Measurements from ENCODE around the gene MAGI2. TPM values are rescaled to one million over a fixed set of nuclear protein-coding genes. Genes with fewer than 3 reads are reported as not detected.

The MAGI2 gene
- total RNA-seq, 1 donor from 2014 or later = 0.40 TPM

- peak in 1 of 2 donors; percentile 5 for DNase-seq (ENCODE audit: low read depth in 2 of 2)
Measured at GRCh38 chr7:78165454-78165853, 1288.0 kb downstream of the MAGI2 start.

DNA sequence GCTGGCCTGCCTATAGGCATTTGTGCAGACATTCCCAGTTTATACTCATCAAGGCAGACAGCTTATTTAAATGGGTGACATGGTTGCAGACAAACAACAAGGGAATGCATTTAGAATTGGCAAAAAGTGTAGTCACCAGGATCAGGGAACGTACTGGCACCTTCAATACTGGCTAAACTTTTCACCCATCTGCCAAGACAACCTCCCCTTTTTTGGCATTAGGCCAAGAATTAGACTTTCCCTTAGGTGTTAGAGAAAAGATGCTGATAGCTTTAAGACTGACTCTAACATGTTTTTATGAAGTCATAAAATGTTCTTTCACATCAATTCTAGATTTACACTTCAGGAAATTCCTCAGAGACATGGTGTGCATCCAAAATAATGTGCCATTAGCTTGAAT lies 1289.0 kb downstream of the MAGI2 start:
- no peak for DNase-seq (ENCODE audit: low read depth in 2 of 2)

DNA sequence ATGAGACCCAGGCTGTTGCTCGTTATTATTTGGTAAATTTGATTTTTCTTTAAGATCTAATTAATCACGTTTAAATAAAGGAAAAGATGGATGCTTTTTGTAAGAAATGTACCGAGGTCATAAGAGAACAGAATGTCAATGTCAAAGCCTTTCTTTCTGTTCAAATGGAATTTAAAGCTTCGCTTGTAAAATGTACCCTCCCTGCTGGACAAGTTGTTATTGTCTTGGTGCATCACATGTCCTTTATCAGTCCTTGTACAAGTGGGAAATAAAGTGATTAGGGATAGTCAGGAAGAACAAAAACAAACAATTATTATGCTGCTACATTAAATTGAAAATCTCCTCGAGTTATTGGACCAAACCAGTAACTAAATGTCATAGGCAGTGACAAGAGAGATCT lies 1291.7 kb downstream of the MAGI2 start:
- DNase-seq (ENCODE audit: low read depth in 2 of 2) = no peak

- no peak for DNase-seq (ENCODE audit: low read depth in 2 of 2)
Measured at GRCh38 chr7:78159545-78159944, 1293.9 kb downstream of the MAGI2 start.

DNA sequence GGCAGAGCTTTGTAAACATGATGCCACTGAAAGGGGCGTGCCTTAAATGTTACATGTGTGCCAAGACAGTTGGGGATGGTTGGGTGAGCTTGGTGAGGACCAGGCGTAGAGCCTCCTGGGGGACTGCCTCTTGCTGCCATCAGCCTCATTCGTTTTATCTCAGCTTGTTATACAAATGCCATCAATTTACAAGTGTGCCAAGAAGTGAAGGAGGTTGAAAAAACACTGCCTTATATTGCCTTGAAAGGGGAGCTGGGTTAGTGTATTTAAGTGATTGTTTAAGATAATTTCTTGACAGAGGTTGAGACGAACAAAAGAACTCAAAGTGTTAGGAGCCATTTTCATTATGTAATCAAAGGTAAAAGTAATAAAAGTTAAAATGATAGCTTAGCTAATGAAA lies 1300.2 kb downstream of the MAGI2 start:
- no peak for DNase-seq (ENCODE audit: low read depth in 2 of 2)

- DNase-seq (ENCODE audit: low read depth in 2 of 2) = no peak
Measured at GRCh38 chr7:78151229-78151628, 1302.2 kb downstream of the MAGI2 start.

GRCh38 chr7:78149787-78150186 lies 1303.7 kb downstream of the MAGI2 start:
- no peak for DNase-seq (ENCODE audit: low read depth in 2 of 2)

GRCh38 chr7:78148166-78148894 lies 1305.1 kb downstream of the MAGI2 start:
- no peak for DNase-seq (ENCODE audit: low read depth in 2 of 2)

- no peak for DNase-seq (ENCODE audit: low read depth in 2 of 2)
Measured at GRCh38 chr7:78146546-78146945, 1306.9 kb downstream of the MAGI2 start.

GRCh38 chr7:78143661-78144060 lies 1309.8 kb downstream of the MAGI2 start:
- no peak for DNase-seq (ENCODE audit: low read depth in 2 of 2)

- no peak for DNase-seq (ENCODE audit: low read depth in 2 of 2)
Measured at GRCh38 chr7:78141522-78142281, 1311.8 kb downstream of the MAGI2 start.

DNA sequence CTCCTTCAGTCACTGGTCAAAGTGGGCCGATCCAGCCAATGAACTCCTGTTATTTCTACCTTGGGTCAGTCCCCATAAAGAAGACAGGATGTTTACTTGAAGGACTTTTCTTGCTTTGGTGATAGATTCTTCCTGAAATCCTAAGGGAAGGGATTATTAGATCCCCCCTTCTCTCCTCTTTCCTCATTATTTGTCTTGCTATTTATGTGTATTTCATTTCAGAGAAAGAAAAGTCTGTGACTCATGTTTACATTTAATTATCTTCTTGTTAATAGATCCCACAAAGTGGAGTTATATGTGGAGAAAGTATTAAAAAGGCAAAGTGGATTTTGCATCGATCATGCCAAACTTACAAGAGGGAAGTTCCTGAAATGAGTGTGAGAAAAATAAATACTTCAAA lies 1313.4 kb downstream of the MAGI2 start:
- DNase-seq (ENCODE audit: low read depth in 2 of 2) = no peak

DNA sequence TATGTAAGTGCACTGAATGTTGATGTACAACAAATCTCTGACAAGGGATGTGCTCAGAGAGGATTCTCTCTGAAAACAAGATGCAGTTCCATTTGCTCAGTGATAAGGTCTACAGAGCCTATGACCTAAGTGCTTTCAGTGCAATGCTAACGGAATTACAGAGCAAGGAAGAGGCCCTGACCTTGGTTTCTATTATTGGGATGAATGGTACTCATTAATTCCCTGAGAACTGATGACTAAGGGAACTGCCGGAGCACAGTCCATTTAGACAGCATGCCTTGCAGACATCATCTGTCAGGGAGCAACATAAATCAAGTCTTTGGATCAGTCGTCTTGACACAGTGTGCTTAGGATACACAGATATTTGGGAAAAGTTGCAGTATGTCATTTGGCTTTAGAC lies 1314.1 kb downstream of the MAGI2 start:
- no peak for DNase-seq (ENCODE audit: low read depth in 2 of 2)

DNA sequence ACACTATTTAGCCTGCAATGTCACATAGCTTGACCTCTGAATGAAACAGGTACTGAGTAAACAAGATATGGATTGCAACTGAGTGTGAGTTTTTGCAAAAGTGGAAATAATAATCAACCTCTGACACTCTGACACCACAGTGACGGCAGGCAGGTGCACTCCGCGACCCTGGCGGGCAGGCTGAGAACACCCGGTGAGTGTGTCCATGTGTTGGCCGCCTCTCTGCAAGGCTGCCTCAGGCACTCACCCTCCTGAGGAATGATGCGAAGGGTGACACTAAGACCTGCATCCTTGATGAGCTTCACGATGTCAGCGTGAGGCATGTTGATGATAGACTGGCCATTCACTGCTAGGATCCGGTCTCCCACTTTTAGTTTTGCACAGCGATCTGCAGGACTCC lies 1318.7 kb downstream of the MAGI2 start:
- no peak for DNase-seq (ENCODE audit: low read depth in 2 of 2)

- peak; percentile 28 to 37 for DNase-seq (ENCODE audit: low read depth in 2 of 2)
Measured at GRCh38 chr7:78134256-78134655, 1319.2 kb downstream of the MAGI2 start.

DNA sequence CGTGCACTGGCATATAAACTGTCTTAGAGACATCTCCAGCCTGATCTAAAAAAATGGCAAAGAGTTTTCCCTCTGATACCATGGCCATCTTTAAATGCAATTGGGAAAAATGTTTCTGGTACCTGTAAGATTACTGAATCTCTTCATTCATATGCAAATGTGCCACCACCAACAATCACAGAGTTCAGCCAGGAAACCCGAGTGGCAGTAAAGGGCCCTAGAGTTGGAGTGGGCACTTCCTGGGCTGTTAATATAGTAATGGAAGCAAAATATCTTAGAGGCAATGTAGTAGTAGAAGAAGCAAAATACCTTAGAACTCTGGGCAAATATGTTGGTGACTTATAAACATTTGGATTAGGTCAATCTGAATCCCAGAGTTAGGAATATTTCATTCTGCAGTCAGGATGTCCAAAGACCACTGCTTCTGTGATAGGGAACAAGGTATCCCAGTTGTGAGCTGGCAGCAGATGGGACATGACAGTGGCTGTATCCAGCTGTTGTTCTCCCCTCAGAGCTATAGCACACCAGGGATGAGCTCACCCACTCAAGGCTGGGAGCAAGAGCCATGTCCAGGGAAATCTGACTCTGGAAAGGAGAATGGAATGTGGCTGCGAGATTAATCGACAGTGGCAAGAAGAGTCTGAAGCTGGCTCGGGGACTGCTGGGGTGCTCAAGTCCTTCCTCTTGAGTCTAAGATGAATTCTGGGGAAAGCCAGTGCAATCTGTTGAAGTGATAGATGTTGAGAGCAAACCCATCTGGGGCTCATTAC lies 1322.8 kb downstream of the MAGI2 start:
- DNase-seq (ENCODE audit: low read depth in 2 of 2) = no peak

GRCh38 chr7:78129865-78130264 lies 1323.6 kb downstream of the MAGI2 start:
- no peak for DNase-seq (ENCODE audit: low read depth in 2 of 2)

DNA sequence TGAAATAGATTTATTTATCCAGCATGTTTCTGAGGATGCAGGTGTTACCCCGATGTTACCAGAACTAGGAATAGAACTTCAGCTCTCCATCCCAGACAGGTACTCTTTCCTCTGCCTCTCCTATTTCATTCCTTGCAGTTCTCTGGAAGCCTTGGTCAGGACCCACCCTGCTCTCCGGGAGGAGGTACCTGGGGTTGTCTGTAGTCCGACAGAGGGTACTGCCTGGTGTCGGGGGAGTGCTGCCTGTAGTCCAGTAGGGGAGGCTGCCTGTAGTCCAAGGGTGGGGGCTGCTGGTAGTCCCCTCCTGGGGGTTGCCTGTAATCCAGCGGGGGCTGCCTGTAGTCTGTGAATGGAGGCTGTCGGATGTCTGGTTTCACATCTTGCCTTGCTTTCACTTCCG lies 1326.5 kb downstream of the MAGI2 start:
- DNase-seq (ENCODE audit: low read depth in 2 of 2) = no peak

DNA sequence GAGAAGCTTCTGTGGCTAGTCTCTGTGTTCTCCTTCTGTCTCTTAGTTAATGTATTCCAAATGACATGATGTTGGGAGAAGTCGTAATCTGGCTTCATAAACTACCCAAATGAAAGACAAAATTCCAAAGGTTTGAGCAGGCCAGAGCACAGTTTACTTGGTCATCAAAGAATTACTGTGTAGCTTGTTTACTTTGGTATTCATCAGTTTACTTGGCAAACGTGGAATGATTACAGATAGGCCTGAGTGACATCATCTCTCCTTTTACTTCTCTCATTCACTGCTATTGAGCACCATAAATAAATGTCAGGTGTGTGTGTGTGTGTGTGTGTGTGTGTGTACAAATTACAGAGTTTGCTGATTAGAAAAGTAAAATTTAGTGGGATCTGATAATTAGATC lies 1327.6 kb downstream of the MAGI2 start:
- no peak for DNase-seq (ENCODE audit: low read depth in 2 of 2)

DNA sequence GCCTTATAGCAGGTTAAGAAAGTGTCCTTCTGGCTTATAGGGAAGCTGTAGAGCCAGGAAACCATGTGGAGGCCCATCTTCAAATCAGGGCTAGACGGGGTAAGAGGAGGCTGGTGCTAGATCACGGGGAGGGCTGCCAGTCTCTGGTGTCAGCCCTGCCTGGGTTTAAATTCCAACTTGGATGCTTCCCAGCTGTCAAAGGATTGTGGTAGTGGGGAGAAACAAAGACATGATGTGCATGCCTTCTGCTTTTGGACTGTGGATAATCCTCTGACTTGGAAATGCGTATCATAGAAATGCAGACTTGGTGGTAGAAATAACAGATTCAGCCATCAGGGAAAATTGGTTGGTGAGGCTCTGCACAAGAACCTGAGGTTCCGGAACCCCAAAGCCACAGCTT lies 1329.3 kb downstream of the MAGI2 start:
- DNase-seq (ENCODE audit: low read depth in 2 of 2) = no peak

DNA sequence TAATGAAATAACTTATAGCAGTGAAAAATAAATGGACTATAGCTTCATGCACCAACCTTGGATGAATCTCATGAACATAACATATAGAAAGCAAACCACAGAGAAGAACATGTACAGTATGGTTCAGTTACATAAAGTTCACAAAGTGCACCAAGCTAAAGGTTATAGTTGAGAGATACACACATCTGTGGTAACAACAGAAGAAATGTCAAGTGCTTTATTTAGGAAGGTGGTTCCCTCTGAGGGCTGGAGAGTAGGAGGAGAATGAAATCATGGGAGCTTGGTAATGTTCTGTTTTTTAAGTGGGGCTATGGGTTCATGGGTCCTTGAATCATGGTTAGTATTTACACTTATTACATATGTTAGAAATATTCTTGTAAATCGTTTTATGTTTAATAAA lies 1331.6 kb downstream of the MAGI2 start:
- DNase-seq (ENCODE audit: low read depth in 2 of 2) = no peak

DNA sequence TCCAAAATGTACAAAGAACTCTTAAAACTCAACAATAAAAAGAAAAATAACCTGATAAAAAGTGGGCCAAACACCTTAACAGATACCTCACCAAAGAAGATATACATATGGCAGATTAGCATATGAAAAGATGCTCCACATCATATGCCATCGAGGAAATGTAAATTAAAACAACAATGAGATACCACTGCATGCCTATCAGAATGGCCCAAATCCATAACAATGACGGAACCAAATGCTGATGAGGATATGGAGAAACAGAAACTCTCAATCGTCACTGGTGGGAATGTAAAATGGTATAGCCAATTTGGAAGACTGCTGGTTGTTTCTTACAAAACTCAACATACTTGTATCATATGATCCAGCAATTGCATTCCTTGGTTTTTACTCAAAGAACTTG lies 1335.0 kb downstream of the MAGI2 start:
- no peak for DNase-seq (ENCODE audit: low read depth in 2 of 2)

Data from lung microvascular endothelial cell (primary cell).